Left renal pelvis (tissue), 4 donors: ENCODE measurements around the gene MCMBP. TPM values are rescaled to one million over a fixed set of nuclear protein-coding genes. Genes with fewer than 3 reads are reported as not detected.
"Not testable (repeated sequence)": the region's sequence is repeated elsewhere in the genome, so short reads cannot be mapped to it uniquely, and the experiment has no call there.

Experiments used
- DNase-seq, 4 donors: peaks; one replicate each; pipeline ENCODE4 v3.0.0-alpha.2; 2013; ENCODE audit warnings: low read depth in 4 of 4, low spot score in 3 of 4
- polyA plus RNA-seq, 4 donors: library from polyadenylated mRNA; unstranded; fragments of 120-200 nt; gene quantifications; one replicate each; pipeline ENCODE4 v1.2.1, GENCODE V29; 2013; ENCODE audit not compliant: insufficient read length in 4 of 4

Gene MCMBP
- polyA plus RNA-seq = 10 to 100 TPM; 54.1 to 72.5 (median 65.2) TPM

DNA sequence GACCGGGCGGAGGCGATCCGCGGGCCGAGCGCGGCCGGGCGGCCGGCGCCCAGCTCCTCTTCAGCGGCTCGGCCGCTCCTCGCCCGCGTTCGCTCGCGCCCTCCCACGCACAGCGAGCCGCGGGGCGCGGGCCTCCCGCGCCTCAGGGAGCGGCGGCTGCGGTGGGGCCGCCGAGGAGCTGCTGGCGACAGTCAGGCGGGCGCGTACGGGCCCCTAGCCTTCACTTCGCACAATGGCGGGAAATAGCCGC is at the start of gene MCMBP:
Gene MCMBP, minus strand, starts transcription at position 234 of the 250 bp plus-strand sequence. CDS start 259 bp downstream, outside the sequence.
- DNase-seq = no peak

- DNase-seq = no peak
Measured at GRCh38 chr10:119919826-119920225, 47.2 kb upstream of the MCMBP start.

DNA sequence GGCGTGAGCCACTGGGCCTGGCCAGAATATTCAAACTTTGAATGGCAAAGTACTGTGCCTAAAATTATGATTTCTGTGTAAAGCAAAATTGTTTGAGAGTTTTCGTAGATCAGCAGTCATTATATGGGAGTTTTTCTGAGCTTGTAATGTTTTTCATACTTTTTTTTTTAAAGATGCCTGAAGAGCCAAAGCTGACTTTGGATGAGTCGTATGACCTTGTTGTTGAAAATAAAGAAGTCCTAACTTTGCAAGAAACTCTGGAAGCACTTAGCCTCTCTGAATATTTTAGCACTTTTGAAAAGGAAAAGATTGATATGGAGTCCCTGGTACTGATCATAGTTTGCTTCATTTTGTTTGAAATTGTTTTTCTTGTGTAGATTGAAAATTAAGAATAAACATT is 46.6 kb upstream of the MCMBP start:
- DNase-seq = no peak

- DNase-seq = no peak
Measured at GRCh38 chr10:119917777-119918176, 45.1 kb upstream of the MCMBP start.

DNA sequence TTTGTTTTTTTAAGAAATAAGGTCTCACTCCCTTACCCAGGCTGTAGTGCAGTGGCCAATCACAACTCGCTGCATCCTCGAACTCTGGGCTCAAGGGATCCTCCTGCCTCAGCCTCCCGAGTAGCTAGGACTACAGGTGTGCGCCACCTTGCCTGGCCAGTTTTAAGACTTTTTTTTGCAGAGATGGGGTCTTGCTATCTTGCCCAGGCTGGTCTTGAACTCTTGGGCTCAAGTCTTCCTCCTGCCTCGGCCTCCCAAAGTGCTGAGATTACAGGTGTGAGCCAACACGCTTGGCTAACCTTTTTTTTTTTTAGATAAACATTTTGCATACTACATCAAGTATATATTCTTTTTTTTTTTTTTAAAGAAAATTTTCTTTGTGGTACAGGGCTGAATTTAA is 38.0 kb upstream of the MCMBP start:
- DNase-seq = no peak

GRCh38 chr10:119908166-119908565 is 35.5 kb upstream of the MCMBP start:
- no peak for DNase-seq

- DNase-seq = not testable (repeated sequence)
Measured at GRCh38 chr10:119907695-119908094, 35.1 kb upstream of the MCMBP start.

DNA sequence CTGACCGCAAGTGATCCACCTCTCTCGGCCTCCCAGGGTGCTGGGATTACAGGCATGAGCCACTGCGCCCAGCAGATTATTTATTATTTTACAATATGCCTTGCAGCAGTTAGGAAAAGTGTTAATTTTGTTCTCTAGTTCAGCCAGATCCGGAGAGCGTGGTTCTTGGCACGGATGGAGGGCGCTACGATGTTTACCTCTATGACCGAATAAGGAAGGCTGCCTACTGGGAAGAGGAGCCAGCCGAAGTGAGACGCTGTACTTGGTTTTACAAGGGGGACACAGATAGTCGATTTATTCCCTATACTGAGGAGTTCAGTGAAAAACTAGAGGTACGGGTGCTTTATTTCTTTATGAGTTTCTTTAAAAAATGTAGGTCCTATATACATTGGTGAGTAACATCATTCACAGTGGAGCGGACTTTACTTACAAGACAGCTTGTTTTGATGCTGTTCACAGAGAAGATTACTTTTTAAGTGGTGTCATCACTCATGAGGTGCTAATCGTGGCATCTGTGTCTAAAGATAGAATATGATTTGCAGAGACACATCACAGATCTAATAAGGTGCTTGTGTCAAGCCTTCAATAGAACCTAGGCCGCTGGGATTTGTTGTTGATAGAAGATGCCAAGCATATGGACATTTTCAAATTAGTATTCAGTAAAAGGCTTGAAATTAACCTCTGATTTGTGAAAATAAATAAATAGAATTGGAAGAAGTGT is 31.5 kb upstream of the MCMBP start:
- no peak for DNase-seq

GRCh38 chr10:119898577-119898976 is 25.9 kb upstream of the MCMBP start:
- DNase-seq = no peak

DNA sequence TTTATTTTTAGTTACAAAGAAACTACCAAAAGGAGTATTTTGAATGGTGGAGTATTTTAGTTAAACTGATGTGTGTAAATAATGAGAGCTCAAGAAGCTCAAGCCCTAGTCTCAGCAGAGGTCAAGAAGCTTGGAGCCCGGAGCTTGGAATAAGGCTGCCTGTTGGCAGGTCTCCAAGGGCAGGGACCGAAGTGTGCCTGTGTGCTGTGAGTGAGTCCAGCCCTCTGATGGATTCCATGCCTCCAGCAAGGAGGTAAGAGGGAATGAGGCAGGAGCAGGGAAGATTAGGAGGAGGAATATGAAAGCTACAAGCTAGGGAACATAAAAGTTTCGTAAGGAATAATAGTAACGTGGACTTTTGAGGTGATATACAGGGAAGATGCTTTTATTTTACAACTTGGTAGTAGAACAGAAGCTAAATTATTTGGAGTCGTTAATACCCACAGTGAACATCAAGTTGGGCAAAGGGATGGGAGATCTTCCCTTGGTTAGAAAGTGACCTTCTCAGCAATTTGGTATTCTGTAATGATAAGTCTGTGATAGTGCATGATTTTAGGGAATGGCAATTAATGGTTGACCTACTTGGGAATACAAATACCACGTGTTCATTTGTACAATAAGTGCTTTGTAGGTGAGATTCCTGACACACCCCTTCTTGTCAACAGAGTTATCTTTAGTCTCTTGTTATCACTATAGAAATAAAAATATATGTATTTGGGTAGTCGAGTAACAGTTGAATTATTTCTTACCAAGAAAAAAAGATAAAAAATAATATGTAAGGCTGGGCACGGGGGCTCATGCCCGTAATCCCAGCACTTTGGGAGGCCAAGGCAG is 24.5 kb upstream of the MCMBP start:
- DNase-seq = no peak

DNA sequence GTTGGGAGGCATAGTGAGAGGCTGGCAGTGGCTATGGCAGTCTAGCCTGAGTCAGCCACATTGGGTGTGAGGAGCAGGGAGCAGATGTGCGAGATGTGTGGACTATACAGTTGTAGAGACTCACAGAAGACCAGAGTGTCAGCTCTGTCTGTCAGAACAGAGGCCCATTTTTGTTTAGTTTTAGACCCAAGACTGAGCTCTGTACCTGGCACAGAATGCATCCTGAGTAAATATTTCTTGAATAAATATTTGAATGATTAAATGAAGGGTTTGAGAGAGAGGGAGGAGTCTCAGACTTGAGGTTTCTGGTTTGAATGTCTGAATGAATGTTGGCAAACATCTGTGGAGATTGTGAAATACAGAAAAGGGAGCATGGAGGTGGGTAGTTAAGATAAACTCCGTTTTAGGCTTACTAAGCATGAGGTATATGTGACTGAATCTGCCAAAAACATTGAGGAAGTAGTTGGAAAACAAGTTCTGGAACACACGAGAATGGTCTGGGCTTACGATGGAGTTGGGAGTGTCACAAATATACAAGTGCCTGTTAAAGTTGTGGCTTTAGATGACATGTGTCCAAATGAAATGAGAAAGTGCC is 23.5 kb upstream of the MCMBP start:
- no peak for DNase-seq

GRCh38 chr10:119893845-119894427 is 21.3 kb upstream of the MCMBP start:
- DNase-seq = no peak

DNA sequence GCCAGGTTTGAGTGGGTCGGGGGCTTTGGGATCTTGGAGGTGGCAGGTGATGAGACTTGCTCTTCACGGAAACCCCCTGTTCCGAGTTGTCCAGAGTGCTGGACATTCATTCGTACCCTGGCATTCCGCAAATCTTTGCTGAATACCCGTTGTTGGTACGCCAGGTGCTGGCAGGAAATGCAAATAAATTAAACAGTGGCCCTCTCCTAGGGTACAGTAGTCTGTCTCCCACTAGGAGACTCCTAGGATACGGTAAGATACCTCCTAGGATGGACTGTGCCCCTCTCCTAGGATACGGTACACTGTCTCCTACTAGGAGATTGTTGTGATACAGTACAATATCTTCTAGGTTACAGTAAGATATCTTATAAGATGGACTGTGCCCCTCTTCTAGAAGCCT is 20.4 kb upstream of the MCMBP start:
- no peak for DNase-seq

DNA sequence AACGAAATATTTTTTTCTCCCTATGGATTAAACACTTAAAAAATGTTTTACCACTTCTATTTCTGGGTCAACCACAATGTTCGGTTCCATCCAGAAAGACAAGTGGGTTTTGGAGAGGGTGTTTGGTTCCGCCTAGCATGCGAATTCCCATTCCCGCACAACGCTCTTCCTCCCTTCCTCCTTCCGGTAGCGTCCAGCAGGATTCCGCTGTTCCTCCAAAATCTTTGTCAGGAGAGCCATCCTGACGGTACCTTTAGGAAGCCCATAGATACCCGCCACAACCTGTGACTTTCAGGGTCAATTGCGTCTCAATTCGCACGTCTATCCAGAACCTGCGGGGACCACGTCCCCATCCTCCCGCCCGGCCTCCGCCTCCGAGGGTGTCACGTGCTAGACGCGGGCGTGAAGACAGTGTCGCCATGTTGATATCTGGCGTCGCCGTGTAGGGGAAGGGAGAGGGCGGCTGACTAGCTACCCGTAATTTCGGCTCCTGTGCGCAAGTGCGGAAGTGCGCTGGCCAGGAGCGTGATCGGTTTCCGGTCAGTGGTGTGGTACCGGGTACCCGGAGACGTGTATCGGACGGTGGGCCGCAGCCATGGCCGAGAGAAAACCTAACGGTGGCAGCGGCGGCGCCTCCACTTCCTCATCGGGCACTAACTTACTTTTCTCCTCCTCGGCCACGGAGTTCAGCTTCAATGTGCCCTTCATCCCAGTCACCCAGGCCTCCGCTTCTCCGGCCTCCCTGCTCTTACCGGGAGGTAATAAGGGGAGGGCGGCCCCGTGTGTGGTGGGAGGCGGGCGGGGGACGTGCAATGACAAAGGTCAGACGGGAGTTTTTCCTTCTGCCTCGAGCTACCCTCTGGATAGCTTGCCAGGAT is 19.8 kb upstream of the MCMBP start, which contains the start of gene SEC23IP:
Gene SEC23IP, plus strand, starts transcription at position 543 of the 878 bp plus-strand sequence. Its CDS starts 53 bp downstream, at position 596.
- peak; percentile 87 to 91 (median 90) for DNase-seq

DNA sequence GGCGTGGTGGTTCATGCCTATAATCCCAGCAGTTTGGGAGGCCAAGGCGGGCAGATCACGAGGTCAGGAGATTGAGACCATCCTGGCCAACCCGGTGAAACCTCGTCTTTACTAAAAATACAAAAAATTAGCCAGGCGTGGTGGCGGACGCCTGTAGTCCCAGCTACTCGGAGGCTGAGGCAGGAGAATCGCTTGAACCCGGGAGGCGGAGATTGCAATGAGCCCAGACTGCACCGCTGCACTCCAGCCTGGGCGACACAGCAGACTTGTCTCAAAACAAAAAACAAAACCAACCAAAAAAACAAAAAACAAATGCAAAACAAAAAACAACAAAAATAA is 19.2 kb upstream of the MCMBP start:
- DNase-seq = not testable (repeated sequence)

GRCh38 chr10:119890307-119890706 is 17.7 kb upstream of the MCMBP start:
- DNase-seq = not testable (repeated sequence)

DNA sequence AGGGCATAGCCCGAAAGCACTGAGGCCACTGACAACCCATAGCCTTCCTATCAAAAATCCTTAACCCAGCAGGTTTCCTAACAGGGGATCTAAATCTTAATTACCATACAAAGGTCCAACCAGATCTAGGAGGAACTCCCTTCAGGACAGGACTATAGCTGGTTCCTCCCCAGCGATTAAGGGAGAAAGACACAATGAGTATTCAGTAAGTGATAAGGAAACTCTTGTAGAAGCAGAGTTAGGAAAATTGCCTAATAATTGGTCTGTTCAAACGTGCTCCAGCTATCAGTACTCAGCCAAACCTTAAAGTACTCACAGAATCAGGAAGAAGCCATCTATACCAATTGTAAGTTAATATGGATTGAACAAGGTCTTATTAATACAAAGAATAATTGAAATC is 16.6 kb upstream of the MCMBP start:
- DNase-seq = not testable (repeated sequence)

DNA sequence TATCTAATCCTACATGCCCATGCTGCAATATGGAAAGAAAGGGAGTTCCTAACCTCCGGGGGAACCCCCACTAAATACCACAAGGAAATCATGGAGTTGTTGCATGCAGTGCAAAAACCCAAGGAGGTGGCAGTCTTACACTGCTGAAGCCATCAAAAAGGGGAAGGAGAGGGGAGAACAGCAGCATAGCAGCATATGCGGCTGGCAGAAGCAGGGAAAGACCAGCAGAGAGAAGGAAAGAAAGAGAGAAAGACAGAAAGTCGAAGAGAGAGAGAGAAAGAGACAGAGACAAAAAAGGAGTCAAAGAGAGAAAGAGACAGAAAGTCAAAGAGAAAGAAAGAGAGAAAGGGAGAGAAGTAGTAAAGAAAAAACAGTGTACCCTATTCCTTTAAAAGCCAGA is 16.1 kb upstream of the MCMBP start:
- DNase-seq = not testable (repeated sequence)

DNA sequence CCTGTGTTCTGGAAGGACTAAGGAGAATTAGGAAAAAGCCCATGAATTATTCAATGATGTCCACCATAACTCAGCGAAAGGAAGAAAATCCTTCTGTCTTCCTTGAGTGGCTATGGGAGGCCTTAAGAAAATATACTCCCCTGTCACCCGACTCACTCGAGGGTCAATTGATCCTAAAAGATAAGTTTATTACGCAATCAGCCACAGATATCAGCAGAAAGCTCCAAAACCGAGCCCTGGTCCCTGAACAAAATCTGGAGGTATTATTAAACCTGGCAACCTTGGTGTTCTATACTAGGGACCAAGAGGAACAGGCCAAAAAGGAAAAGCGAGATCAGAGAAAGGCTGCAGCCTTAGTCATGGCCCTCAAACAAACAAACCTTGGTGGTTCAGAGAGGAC is 13.4 kb upstream of the MCMBP start:
- DNase-seq = not testable (repeated sequence)

DNA sequence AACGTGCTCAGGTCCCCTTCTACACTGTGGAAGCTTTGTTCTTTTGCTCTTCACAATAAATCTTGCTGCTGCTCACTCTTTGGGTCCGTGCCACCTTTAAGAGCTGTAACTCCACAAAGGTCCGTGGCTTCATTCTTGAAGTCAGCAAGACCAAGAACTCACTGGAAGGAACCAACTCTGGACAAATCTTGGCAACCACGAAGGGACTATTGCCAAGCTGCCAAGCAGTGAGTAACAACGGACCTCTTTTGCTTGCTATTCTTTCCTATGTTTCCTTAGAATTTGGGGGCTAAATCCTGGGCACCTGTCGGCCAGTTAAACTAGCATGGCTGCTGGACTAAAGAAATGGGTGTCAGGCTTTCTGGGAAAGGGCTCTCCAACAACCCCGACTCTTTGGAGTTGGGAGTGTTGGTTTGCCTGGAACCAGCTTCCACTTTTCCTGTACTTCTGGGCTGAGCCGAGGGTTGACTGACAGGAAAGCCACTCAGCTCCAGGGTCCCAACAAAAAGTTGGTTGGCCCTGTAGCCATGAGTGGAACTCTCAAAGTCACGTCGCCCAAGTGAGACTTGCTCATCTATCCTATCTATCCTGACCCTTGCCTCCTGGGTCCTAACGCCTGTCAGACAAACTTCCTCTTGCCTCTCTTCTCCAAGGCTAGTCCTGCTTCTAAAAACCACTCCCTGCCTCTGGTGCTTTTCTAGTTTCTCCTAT is 11.4 kb upstream of the MCMBP start:
- DNase-seq = not testable (repeated sequence)
